SK-N-SH (cell line): ENCODE measurements around the gene MFSD6L. TPM values are rescaled to one million over a fixed set of nuclear protein-coding genes. Genes with fewer than 3 reads are reported as not detected.

Experiments
- CTCF ChIA-PET: fragments of 300-600, 350-600 bp; formaldehyde crosslinking; extraction: SDS; loops from one replicate; lab custom pipeline; 2021; lab: Yijun Ruan, JAX
- POLR2A ChIA-PET: fragments of 350-600 bp; sonication (Branson Sonifier 250); formaldehyde crosslinking; extraction: SDS; loops from one replicate; lab custom pipeline; 2020; ENCODE audit warnings: antibody characterized with exemption, inconsistent platforms; lab: Yijun Ruan, JAX
- DNase-seq: peaks from one replicate; pipeline ENCODE4 v3.0.0; 2012
- H2AFZ ChIP-seq: fragments of 200-600 bp; sonication (generic); 2 replicates; pipeline ENCODE4 v1.8.1; 2016; ENCODE audit warnings: antibody characterized with exemption, mild to moderate bottlenecking, low read depth
- H3F3A ChIP-seq: fragments of 200-600 bp; sonication (generic); replicated peaks from 2 replicates; pipeline ENCODE3; 2016; ENCODE audit warnings: antibody characterized with exemption, mild to moderate bottlenecking; ENCODE audit not compliant: insufficient read depth
- H3K27ac ChIP-seq, 2 experiments: fragments of 200-500 bp in 1 of 2; fragments of 200-600 bp in 1 of 2; sonication (Bioruptor generic) in 1 of 2; sonication (generic), shearing (Covaris generic) in 1 of 2; 2 replicates each; pipeline versions ENCODE4 v1.5.1 to v1.6.1; 2014 to 2016; ENCODE audit warnings: low read depth in 2 of 2, inconsistent platforms in 1 of 2, low read length in 1 of 2, mild to moderate bottlenecking in 1 of 2, mixed read lengths in 1 of 2
- H3K27me3 ChIP-seq: fragments of 200-600 bp; sonication (generic), shearing (Covaris generic); 2 replicates; pipeline ENCODE4 v1.6.1; 2016; ENCODE audit warnings: mixed run types; ENCODE audit not compliant: insufficient read depth
- H3K36me3 ChIP-seq, 2 experiments: fragments of 200-500 bp in 1 of 2; fragments of 200-600 bp in 1 of 2; sonication (Bioruptor generic) in 1 of 2; sonication (generic) in 1 of 2; replicated peaks in 1 of 2; 2 replicates each; pipeline versions ENCODE3 to v1.5.1; 2014 to 2016; ENCODE audit warnings: low read length in 1 of 2, mild to moderate bottlenecking in 1 of 2; ENCODE audit not compliant: insufficient read depth in 2 of 2, control insufficient read depth in 1 of 2
- H3K4me1 ChIP-seq, 2 experiments: fragments of 200-500 bp in 1 of 2; fragments of 200-600 bp in 1 of 2; sonication (Bioruptor generic) in 1 of 2; sonication (generic), shearing (Covaris generic) in 1 of 2; 2 replicates each; pipeline versions ENCODE4 v1.5.1 to v1.6.1; 2014 to 2016; ENCODE audit warnings: low read depth in 1 of 2, low read length in 1 of 2, mixed run types in 1 of 2; ENCODE audit not compliant: insufficient read depth in 2 of 2, control insufficient read depth in 1 of 2
- H3K4me2 ChIP-seq: fragments of 200-600 bp; sonication (generic), shearing (Covaris generic); 2 replicates; pipeline ENCODE4 v1.6.1; 2017; ENCODE audit warnings: mixed run types
- H3K4me3 ChIP-seq, 2 experiments: fragments of 200-500 bp in 1 of 2; fragments of 200-600 bp in 1 of 2; sonication (Bioruptor generic) in 1 of 2; sonication (generic), shearing (Covaris generic) in 1 of 2; 2 replicates each; pipeline versions ENCODE4 v1.5.1 to v1.8.1; 2014 to 2016; ENCODE audit warnings: low read depth in 2 of 2, inconsistent platforms in 1 of 2, low read length in 1 of 2, mild to moderate bottlenecking in 1 of 2, mixed read lengths in 1 of 2, moderate library complexity in 1 of 2
- H3K79me2 ChIP-seq: fragments of 200-600 bp; sonication (generic); 2 replicates; pipeline ENCODE4 v1.8.1; 2017; ENCODE audit warnings: mild to moderate bottlenecking; ENCODE audit not compliant: insufficient read depth
- H3K9ac ChIP-seq: fragments of 200-600 bp; sonication (generic); 2 replicates; pipeline ENCODE4 v1.6.1; 2017; ENCODE audit warnings: mixed run types
- H3K9me2 ChIP-seq: fragments of 200-600 bp; sonication (generic); 2 replicates; pipeline ENCODE4 v1.6.1; 2017; ENCODE audit warnings: mixed run types
- H3K9me3 ChIP-seq: fragments of 200-600 bp; sonication (generic); 2 replicates; pipeline ENCODE4 v1.6.1; 2017; ENCODE audit warnings: mixed run types, mild to moderate bottlenecking, moderate library complexity
- H4K20me1 ChIP-seq: fragments of 200-600 bp; sonication (generic); 2 replicates; pipeline ENCODE4 v1.6.1; 2017; ENCODE audit warnings: mild to moderate bottlenecking, mixed run types; ENCODE audit not compliant: insufficient read depth
- ELF1 ChIP-seq: IDR thresholded peaks from 2 replicates; pipeline ENCODE4 v1.4.0; 2012
- EP300 ChIP-seq, 2 experiments: IDR thresholded peaks; 2 replicates each; pipeline versions ENCODE4 v1.4.0 to v1.6.1; 2012; ENCODE audit warnings: borderline replicate concordance in 1 of 2, low read depth in 1 of 2, low read length in 1 of 2
- EZH2phosphoT487 ChIP-seq: fragments of 200-600 bp; sonication (generic); IDR thresholded peaks from 2 replicates; pipeline ENCODE4 v1.6.1; 2017; ENCODE audit warnings: low read depth, mixed run types, mild to moderate bottlenecking, antibody characterized with exemption, moderate library complexity, borderline replicate concordance
- FOXM1 ChIP-seq: IDR thresholded peaks from 2 replicates; pipeline ENCODE4 v1.4.0; 2012; ENCODE audit warnings: low read depth, mild to moderate bottlenecking
- JUND ChIP-seq: IDR thresholded peaks from 2 replicates; pipeline ENCODE4 v1.4.0; 2012
- MEF2A ChIP-seq: IDR thresholded peaks from 2 replicates; pipeline ENCODE4 v1.4.0; 2012; ENCODE audit warnings: low read depth, borderline replicate concordance
- NFIC ChIP-seq: IDR thresholded peaks from 2 replicates; pipeline ENCODE4 v1.4.0; 2012; ENCODE audit warnings: borderline replicate concordance
- RAD21 ChIP-seq: IDR thresholded peaks from 2 replicates; pipeline ENCODE4 v1.6.1; 2012; ENCODE audit warnings: mild to moderate bottlenecking, low read length
- RFX5 ChIP-seq: IDR thresholded peaks from 2 replicates; pipeline ENCODE4 v1.6.1; 2012; ENCODE audit warnings: mild to moderate bottlenecking, improper control_type of control experiment, low read length
- RXRA ChIP-seq: IDR thresholded peaks from 2 replicates; pipeline ENCODE4 v1.4.0; 2012; ENCODE audit warnings: low read depth, mild to moderate bottlenecking, borderline replicate concordance
- SIN3A ChIP-seq: IDR thresholded peaks from 2 replicates; pipeline ENCODE4 v1.6.1; 2012; ENCODE audit warnings: low read depth, mild to moderate bottlenecking, low read length, moderate library complexity, borderline replicate concordance
- TCF12 ChIP-seq: IDR thresholded peaks from 2 replicates; pipeline ENCODE4 v1.4.0; 2012
- TEAD4 ChIP-seq: IDR thresholded peaks from 2 replicates; pipeline ENCODE4 v1.4.0; 2012; ENCODE audit warnings: mild to moderate bottlenecking, borderline replicate concordance; ENCODE audit not compliant: insufficient read depth
- USF1 ChIP-seq: IDR thresholded peaks from 2 replicates; pipeline ENCODE4 v1.4.0; 2012; ENCODE audit warnings: low read depth, borderline replicate concordance
- WGBS: methylation state at CpG from one replicate; pipeline ENCODE4 v1.1.6; 2017; ENCODE audit warnings: low lambda C conversion rate; 5-methylcytosine and 5-hydroxymethylcytosine counted together
- polyA plus RNA-seq, 3 experiments: library from polyadenylated mRNA; depleted of rRNA; stranded (reverse); fragments of >200 nt; gene quantifications; 2 replicates each; pipeline ENCODE4 v1.2.3, GENCODE V29; 2012
- TF ChIP-seq, protein P1 (sequence below): IDR thresholded peaks from 2 replicates; pipeline ENCODE4 v1.4.0; 2012; ENCODE audit warnings: low read depth, borderline replicate concordance
- TF ChIP-seq, protein P2 (sequence below): IDR thresholded peaks from 2 replicates; pipeline ENCODE4 v1.4.0; 2012; ENCODE audit warnings: low read depth

Gene MFSD6L
- polyA plus RNA-seq, 1 of the 3 experiments (the other 2 are of a cell fraction) = not detected

DNA sequence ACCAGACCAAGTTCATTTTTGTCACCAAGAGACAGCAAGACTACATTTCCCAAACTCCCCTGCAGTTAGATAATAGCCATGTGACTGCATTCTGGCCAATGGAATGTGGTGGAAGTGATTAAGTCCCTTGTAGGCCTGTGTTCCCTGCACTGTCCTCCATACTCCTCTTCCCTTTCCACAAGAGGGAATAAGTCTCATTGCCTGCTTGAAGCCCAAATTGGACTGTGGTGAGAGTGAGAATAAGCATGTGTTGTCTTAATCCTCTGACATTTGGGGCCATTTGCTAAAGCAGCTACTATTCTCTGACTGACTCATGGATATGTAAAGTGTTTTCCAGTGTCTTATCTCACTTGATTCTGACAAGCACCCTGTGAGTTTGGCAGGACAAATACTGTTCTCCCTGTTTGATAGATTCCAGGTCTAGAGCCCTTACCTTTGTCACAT lies 47.6 kb upstream of the MFSD6L start:
- TF ChIP-seq USF1 (peak; percentile 86; the same call in 1 of the 2 replicates), RXRA (no peak)
- TF ChIP-seq, all 33 proteins: peak for 1
- Histone ChIP-seq H3K4me1 (no peaks in the 10 kb centered on the region), H3K79me2 (no peaks in the 10 kb centered on the region), H3K4me3 (no peak overlapping the region), H3K9me3 (no peaks in the 10 kb centered on the region), H3K9ac (no peak overlapping the region), H3F3A (no peaks in the 10 kb centered on the region), H3K27me3 (peaks cover 7% of the 10 kb centered on the region; the same call in 1 of the 2 replicates), H3K27ac (no peak overlapping the region), H4K20me1 (no peaks in the 10 kb centered on the region), H3K4me2 (no peak overlapping the region), H2AFZ (no peak overlapping the region), H3K36me3 (no peaks in the 10 kb centered on the region), H3K9me2 (no peaks in the 10 kb centered on the region)
- POLR2A ChIA-PET = no interaction called here
- CTCF ChIA-PET = no interaction called here
- DNase-seq = peak; percentile 34

DNA sequence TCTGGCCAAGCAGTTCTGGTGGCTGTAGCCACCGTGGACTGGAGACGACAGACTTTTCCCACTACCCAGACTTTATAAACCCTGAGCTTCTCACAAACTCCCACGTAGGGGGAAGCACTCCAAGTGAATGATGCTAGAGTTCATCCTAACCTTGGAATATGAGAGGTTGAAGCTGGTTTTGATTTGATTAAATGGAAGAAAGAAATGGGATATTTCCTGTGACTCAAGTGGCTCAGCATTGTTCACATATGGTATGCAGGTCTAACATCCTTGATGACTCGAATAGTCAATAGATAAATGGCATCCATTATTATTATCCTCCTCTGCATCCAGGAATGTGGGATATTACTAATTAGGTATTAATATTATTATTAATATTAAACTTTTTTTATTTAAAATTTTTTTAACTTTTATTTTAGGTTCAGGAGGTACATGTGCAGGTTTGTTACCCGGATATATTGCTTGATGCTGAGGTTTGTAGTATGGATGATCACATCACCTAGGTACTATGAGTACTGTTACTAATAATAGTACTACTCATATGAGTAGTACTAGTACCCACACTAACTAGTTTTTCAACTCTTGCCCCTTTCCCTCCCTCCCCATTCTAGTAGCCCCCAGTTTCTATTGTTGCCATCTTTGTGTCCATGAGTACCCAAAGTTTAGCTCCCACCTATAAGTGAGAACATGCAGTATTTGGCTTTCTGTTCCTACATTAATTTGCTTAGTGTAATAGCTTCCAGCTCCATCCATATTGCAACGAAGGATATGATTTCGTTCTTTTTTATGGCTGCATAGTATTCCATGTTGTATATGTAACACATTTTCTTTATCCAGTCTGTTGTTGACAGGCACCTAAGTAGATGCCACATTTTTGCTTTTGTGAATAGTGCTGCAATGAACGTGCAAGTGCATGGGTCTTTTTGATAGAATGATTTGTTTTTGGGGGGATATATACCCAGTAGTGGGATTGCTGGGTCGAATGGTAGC lies 45.4 kb upstream of the MFSD6L start:
- Histone ChIP-seq H4K20me1 (no peaks in the 10 kb centered on the region), H3K4me1 (no peaks in the 10 kb centered on the region), H3K4me2 (no peak overlapping the region), H3K36me3 (no peaks in the 10 kb centered on the region), H2AFZ (no peak overlapping the region), H3K9ac (no peak overlapping the region), H3K9me2 (no peaks in the 10 kb centered on the region), H3K27ac (no peak overlapping the region), H3K79me2 (no peaks in the 10 kb centered on the region), H3K27me3 (peaks cover 5% of the 10 kb centered on the region; the same call in 1 of the 2 replicates), H3K4me3 (no peak overlapping the region), H3F3A (no peaks in the 10 kb centered on the region), H3K9me3 (no peaks in the 10 kb centered on the region)
- POLR2A ChIA-PET = no interaction called here
- CTCF ChIA-PET = interaction anchor here (0.5 to 0.6 kb wide), 2 partner anchors 18 to 370 kb away, joined by 3 read pairs; no protein-coding TSS in a partner anchor
- DNase-seq = no peak
- WGBS = 6% methylated on average over 9 of the region's 9 CpGs
- TF ChIP-seq SIN3A (no peak), RFX5 (no peak), TCF12 (peak; percentile 14; the same call in 1 of the 2 replicates), EZH2phosphoT487 (no peak)

DNA sequence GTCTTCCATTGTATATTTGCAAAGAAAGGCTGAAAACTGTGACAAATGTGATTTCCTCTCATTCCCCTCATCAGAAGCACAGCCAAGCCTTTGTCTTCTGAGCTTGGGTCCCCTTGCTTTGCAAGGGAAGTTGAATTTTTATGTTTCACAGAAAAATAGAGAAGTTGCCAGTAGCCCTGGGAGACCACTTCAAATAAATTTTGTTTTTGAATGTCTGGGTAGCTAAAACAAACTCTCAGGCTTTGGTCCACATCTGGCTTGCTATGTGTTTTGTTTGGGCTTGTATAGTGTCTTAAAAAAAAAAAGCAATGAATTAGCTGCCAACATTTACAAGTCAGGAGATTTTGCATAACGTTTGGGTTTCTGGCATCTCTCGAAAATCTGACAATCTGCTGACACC lies 44.2 kb upstream of the MFSD6L start:
- TF ChIP-seq MEF2A (no peak), JUND (no peak), NFIC (no peak), ELF1 (no peak), USF1 (no peak), FOXM1 (no peak), TEAD4 (no peak), EP300 (IDR thresholded peaks at IDR 0.05; ENCODE audit: borderline replicate concordance in 1 of 2, low read depth in 1 of 2, low read length in 1 of 2) (no peak), EZH2phosphoT487 (no peak), RXRA (no peak), RAD21 (no peak)
- TF ChIP-seq, protein P1, sequence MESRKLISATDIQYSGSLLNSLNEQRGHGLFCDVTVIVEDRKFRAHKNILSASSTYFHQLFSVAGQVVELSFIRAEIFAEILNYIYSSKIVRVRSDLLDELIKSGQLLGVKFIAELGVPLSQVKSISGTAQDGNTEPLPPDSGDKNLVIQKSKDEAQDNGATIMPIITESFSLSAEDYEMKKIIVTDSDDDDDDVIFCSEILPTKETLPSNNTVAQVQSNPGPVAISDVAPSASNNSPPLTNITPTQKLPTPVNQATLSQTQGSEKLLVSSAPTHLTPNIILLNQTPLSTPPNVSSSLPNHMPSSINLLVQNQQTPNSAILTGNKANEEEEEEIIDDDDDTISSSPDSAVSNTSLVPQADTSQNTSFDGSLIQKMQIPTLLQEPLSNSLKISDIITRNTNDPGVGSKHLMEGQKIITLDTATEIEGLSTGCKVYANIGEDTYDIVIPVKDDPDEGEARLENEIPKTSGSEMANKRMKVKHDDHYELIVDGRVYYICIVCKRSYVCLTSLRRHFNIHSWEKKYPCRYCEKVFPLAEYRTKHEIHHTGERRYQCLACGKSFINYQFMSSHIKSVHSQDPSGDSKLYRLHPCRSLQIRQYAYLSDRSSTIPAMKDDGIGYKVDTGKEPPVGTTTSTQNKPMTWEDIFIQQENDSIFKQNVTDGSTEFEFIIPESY = no peak
- TF ChIP-seq, protein P2, sequence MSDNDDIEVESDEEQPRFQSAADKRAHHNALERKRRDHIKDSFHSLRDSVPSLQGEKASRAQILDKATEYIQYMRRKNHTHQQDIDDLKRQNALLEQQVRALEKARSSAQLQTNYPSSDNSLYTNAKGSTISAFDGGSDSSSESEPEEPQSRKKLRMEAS = no peak
- 3% methylated on average over 2 of the region's 2 CpGs for WGBS
- no peak overlapping the region for H3K27ac ChIP-seq
- no peaks in the 10 kb centered on the region for H3F3A ChIP-seq
- no peaks in the 10 kb centered on the region for H3K9me3 ChIP-seq
- H3K9me2 ChIP-seq = no peaks in the 10 kb centered on the region
- H4K20me1 ChIP-seq = no peaks in the 10 kb centered on the region
- H3K79me2 ChIP-seq = no peaks in the 10 kb centered on the region
- CTCF ChIA-PET = no interaction called here
- H3K4me1 ChIP-seq = no peaks in the 10 kb centered on the region
- POLR2A ChIA-PET = no interaction called here
- H3K36me3 ChIP-seq = no peaks in the 10 kb centered on the region
- no peak overlapping the region for H3K4me3 ChIP-seq
- H3K9ac ChIP-seq = no peak overlapping the region
- H3K27me3 ChIP-seq = peaks cover 14% of the 10 kb centered on the region
- no peak overlapping the region for H2AFZ ChIP-seq
- DNase-seq = no peak
- H3K4me2 ChIP-seq = no peak overlapping the region
